ENCODE measurements around the gene OPHN1.

- TF ChIP-seq, protein P1, sequence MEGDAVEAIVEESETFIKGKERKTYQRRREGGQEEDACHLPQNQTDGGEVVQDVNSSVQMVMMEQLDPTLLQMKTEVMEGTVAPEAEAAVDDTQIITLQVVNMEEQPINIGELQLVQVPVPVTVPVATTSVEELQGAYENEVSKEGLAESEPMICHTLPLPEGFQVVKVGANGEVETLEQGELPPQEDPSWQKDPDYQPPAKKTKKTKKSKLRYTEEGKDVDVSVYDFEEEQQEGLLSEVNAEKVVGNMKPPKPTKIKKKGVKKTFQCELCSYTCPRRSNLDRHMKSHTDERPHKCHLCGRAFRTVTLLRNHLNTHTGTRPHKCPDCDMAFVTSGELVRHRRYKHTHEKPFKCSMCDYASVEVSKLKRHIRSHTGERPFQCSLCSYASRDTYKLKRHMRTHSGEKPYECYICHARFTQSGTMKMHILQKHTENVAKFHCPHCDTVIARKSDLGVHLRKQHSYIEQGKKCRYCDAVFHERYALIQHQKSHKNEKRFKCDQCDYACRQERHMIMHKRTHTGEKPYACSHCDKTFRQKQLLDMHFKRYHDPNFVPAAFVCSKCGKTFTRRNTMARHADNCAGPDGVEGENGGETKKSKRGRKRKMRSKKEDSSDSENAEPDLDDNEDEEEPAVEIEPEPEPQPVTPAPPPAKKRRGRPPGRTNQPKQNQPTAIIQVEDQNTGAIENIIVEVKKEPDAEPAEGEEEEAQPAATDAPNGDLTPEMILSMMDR (IDR thresholded peaks at IDR 0.05): no peak
- TF ChIP-seq POLR2A (IDR thresholded peaks at IDR 0.05): no peak
Measured at GRCh38 chrX:68416592-68416991, 16.7 kb downstream of the OPHN1 start.

Data from lower leg skin (tissue), 3 donors.